ENCODE results near the gene PBX3.
A peak's percentile ranks its signal among the peaks of the same experiment; 100 is the strongest.

PBX3 gene

GRCh38 chr9:125748446-125749099 lies 1.4 kb downstream of the PBX3 start:
- DNase-seq: peak in 4 of 56 donors; percentile 11 to 37 (median 24)

- DNase-seq: no peak
Measured at GRCh38 chr9:125749287-125749935, 2.2 kb downstream of the PBX3 start.

- no peak for DNase-seq
Measured at GRCh38 chr9:125749951-125750626, 2.9 kb downstream of the PBX3 start.

GRCh38 chr9:125750627-125751011 lies 3.4 kb downstream of the PBX3 start:
- peak in 1 of 56 donors; percentile 8 for DNase-seq

- no peak for DNase-seq
Measured at GRCh38 chr9:125752070-125752628, 5.0 kb downstream of the PBX3 start.

- DNase-seq: no peak
Measured at GRCh38 chr9:125754096-125754495, 6.9 kb downstream of the PBX3 start.

GRCh38 chr9:125755340-125755739 lies 8.2 kb downstream of the PBX3 start:
- DNase-seq: no peak

- DNase-seq: no peak
Measured at GRCh38 chr9:125756518-125756917, 9.3 kb downstream of the PBX3 start.

GRCh38 chr9:125757834-125758233 lies 10.7 kb downstream of the PBX3 start:
- no peak for DNase-seq

- peak in 32 of 56 donors; percentile 4 to 76 (median 30) for DNase-seq
Measured at GRCh38 chr9:125758986-125759763, 12.0 kb downstream of the PBX3 start.

- DNase-seq: peak in 23 of 56 donors; percentile 2 to 58 (median 20)
Measured at GRCh38 chr9:125759764-125760129, 12.6 kb downstream of the PBX3 start.

GRCh38 chr9:125760537-125760936 lies 13.4 kb downstream of the PBX3 start:
- no peak for DNase-seq

GRCh38 chr9:125761676-125762450 lies 14.7 kb downstream of the PBX3 start:
- DNase-seq: no peak

- DNase-seq: peak in 1 of 56 donors; percentile 30
Measured at GRCh38 chr9:125763394-125763801, 16.2 kb downstream of the PBX3 start.

- DNase-seq: no peak
Measured at GRCh38 chr9:125764198-125764597, 17.0 kb downstream of the PBX3 start.

- no peak for DNase-seq
Measured at GRCh38 chr9:125766468-125767221, 19.5 kb downstream of the PBX3 start.

GRCh38 chr9:125767349-125767748 lies 20.2 kb downstream of the PBX3 start:
- DNase-seq: no peak

- no peak for DNase-seq
Measured at GRCh38 chr9:125768803-125769202, 21.6 kb downstream of the PBX3 start.

- DNase-seq: no peak
Measured at GRCh38 chr9:125771037-125771436, 23.9 kb downstream of the PBX3 start.

- no peak for DNase-seq
Measured at GRCh38 chr9:125772740-125773139, 25.6 kb downstream of the PBX3 start.
